NT2/D1 (cell line): ENCODE measurements around the gene PRKAR1A.

Source experiments
- DNase-seq: peaks from one replicate; pipeline ENCODE4 v3.0.0-alpha.2; 2011; ENCODE audit warnings: low read depth, low spot score
- H3K27me3 ChIP-seq: 2 replicates; pipeline ENCODE4 v1.6.0; 2011; ENCODE audit warnings: mild to moderate bottlenecking; ENCODE audit not compliant: insufficient read length, insufficient read depth
- H3K36me3 ChIP-seq: 2 replicates; pipeline ENCODE4 v1.6.1; 2011; ENCODE audit warnings: mild to moderate bottlenecking, low read length, mixed read lengths; ENCODE audit not compliant: insufficient read depth, insufficient read length
- H3K4me1 ChIP-seq: 2 replicates; pipeline ENCODE4 v1.5.1; 2011; ENCODE audit not compliant: insufficient read depth, insufficient read length
- H3K4me3 ChIP-seq: 2 replicates; pipeline ENCODE4 v1.5.1; 2011; ENCODE audit warnings: low read depth; ENCODE audit not compliant: insufficient read length
- H3K9ac ChIP-seq: 2 replicates; pipeline ENCODE4 v1.6.0; 2011; ENCODE audit warnings: low read depth; ENCODE audit not compliant: insufficient read length
- H3K9me3 ChIP-seq: 2 replicates; pipeline ENCODE4 v1.5.1; 2011; ENCODE audit warnings: mild to moderate bottlenecking, low read length; ENCODE audit not compliant: insufficient read depth
- SUZ12 ChIP-seq: IDR thresholded peaks from 2 replicates; pipeline ENCODE4 v1.6.1; 2011; ENCODE audit not compliant: insufficient read length, insufficient read depth; ENCODE audit errors: extremely low read depth
- YY1 ChIP-seq: IDR thresholded peaks from 2 replicates; pipeline ENCODE4 v1.6.1; 2011; ENCODE audit not compliant: insufficient read length, insufficient read depth
- ZNF274 ChIP-seq: IDR thresholded peaks from 2 replicates; pipeline ENCODE4 v1.6.1; 2011; ENCODE audit warnings: mild to moderate bottlenecking, low read depth, low read length

PRKAR1A gene

GRCh38 chr17:68567035-68567434 lies 54.8 kb downstream of the PRKAR1A start:
- TF ChIP-seq SUZ12 = no peak
- no peak for TF ChIP-seq ZNF274
- TF ChIP-seq YY1 = no peak
- Histone ChIP-seq H3K36me3 (no peaks in the 10 kb centered on the region), H3K4me3 (no peak overlapping the region), H3K4me1 (no peaks in the 10 kb centered on the region), H3K27me3 (no peaks in the 10 kb centered on the region), H3K9me3 (no peaks in the 10 kb centered on the region), H3K9ac (no peak overlapping the region)
- DNase-seq = no peak

- H3K4me3 ChIP-seq = no peak overlapping the region
- H3K9ac ChIP-seq = no peak overlapping the region
- no peak for DNase-seq
- H3K27me3 ChIP-seq = no peaks in the 10 kb centered on the region
- no peaks in the 10 kb centered on the region for H3K36me3 ChIP-seq
- no peaks in the 10 kb centered on the region for H3K4me1 ChIP-seq
- H3K9me3 ChIP-seq = no peaks in the 10 kb centered on the region
- TF ChIP-seq SUZ12 = no peak
- no peak for TF ChIP-seq ZNF274
- TF ChIP-seq YY1 = no peak
These were observed 55.4 kb downstream of the PRKAR1A start for GRCh38 chr17:68567581-68567980.

- no peak for TF ChIP-seq SUZ12
- TF ChIP-seq YY1 = no peak
- no peak for TF ChIP-seq ZNF274
- no peaks in the 10 kb centered on the region for H3K36me3 ChIP-seq
- H3K4me3 ChIP-seq = no peak overlapping the region
- H3K9ac ChIP-seq = no peak overlapping the region
- DNase-seq = no peak
- no peaks in the 10 kb centered on the region for H3K27me3 ChIP-seq
- no peaks in the 10 kb centered on the region for H3K9me3 ChIP-seq
- no peaks in the 10 kb centered on the region for H3K4me1 ChIP-seq
These were observed 56.4 kb downstream of the PRKAR1A start for GRCh38 chr17:68568581-68568980.

GRCh38 chr17:68569346-68569745 lies 57.1 kb downstream of the PRKAR1A start:
- H3K27me3 ChIP-seq = no peaks in the 10 kb centered on the region
- DNase-seq = no peak
- H3K9ac ChIP-seq = no peak overlapping the region
- TF ChIP-seq ZNF274 = no peak
- TF ChIP-seq YY1 = no peak
- no peak for TF ChIP-seq SUZ12
- H3K36me3 ChIP-seq = no peaks in the 10 kb centered on the region
- H3K4me1 ChIP-seq = no peaks in the 10 kb centered on the region
- no peak overlapping the region for H3K4me3 ChIP-seq
- H3K9me3 ChIP-seq = no peaks in the 10 kb centered on the region

GRCh38 chr17:68570526-68570925 lies 58.3 kb downstream of the PRKAR1A start:
- H3K9me3 ChIP-seq = no peaks in the 10 kb centered on the region
- no peaks in the 10 kb centered on the region for H3K27me3 ChIP-seq
- no peak overlapping the region for H3K9ac ChIP-seq
- H3K4me1 ChIP-seq = no peaks in the 10 kb centered on the region
- H3K4me3 ChIP-seq = no peak overlapping the region
- DNase-seq = no peak
- TF ChIP-seq YY1 (no peak), ZNF274 (no peak), SUZ12 (no peak)
- no peaks in the 10 kb centered on the region for H3K36me3 ChIP-seq

- Histone ChIP-seq H3K4me1 (no peaks in the 10 kb centered on the region), H3K27me3 (no peaks in the 10 kb centered on the region), H3K9ac (no peak overlapping the region), H3K9me3 (no peaks in the 10 kb centered on the region), H3K36me3 (no peaks in the 10 kb centered on the region), H3K4me3 (no peak overlapping the region)
- no peak for DNase-seq
- TF ChIP-seq ZNF274 = no peak
- no peak for TF ChIP-seq YY1
- no peak for TF ChIP-seq SUZ12
These were observed 60.1 kb downstream of the PRKAR1A start for GRCh38 chr17:68572138-68572842.

- H3K9ac ChIP-seq = no peak overlapping the region
- H3K36me3 ChIP-seq = no peaks in the 10 kb centered on the region
- no peaks in the 10 kb centered on the region for H3K27me3 ChIP-seq
- DNase-seq = no peak
- H3K4me3 ChIP-seq = no peak overlapping the region
- H3K4me1 ChIP-seq = no peaks in the 10 kb centered on the region
- H3K9me3 ChIP-seq = no peaks in the 10 kb centered on the region
- TF ChIP-seq ZNF274 (no peak), YY1 (no peak), SUZ12 (no peak)
These were observed 61.1 kb downstream of the PRKAR1A start for GRCh38 chr17:68573338-68573737.

GRCh38 chr17:68576137-68576536 lies 63.9 kb downstream of the PRKAR1A start:
- Histone ChIP-seq H3K4me1 (no peaks in the 10 kb centered on the region), H3K27me3 (no peaks in the 10 kb centered on the region), H3K9me3 (peaks cover 6% of the 10 kb centered on the region; the same call in 1 of the 2 replicates), H3K36me3 (no peaks in the 10 kb centered on the region), H3K4me3 (no peak overlapping the region), H3K9ac (no peak overlapping the region)
- no peak for DNase-seq
- TF ChIP-seq SUZ12 (no peak), ZNF274 (no peak), YY1 (no peak)
